ENCODE results near the gene GRIK2.

Gene GRIK2

GRCh38 chr6:101585501-101585900, 192.0 kb downstream of the GRIK2 start:
- TF ChIP-seq ZFX (IDR thresholded peaks at IDR 0.05; ENCODE audit: borderline replicate concordance) (no peak), CTCF (IDR thresholded peaks at IDR 0.05) (no peak)
- H3K27ac ChIP-seq: no peak overlapping the region

- H3K27ac ChIP-seq: no peak overlapping the region
- TF ChIP-seq CTCF (IDR thresholded peaks at IDR 0.05): no peak
- TF ChIP-seq ZFX (IDR thresholded peaks at IDR 0.05; ENCODE audit: borderline replicate concordance): no peak
These were observed 194.8 kb downstream of the GRIK2 start for GRCh38 chr6:101588343-101588742.

GRCh38 chr6:101595276-101595675, 201.8 kb downstream of the GRIK2 start:
- H3K27ac ChIP-seq: no peak overlapping the region
- no peak for TF ChIP-seq ZFX (IDR thresholded peaks at IDR 0.05; ENCODE audit: borderline replicate concordance)
- no peak for TF ChIP-seq CTCF (IDR thresholded peaks at IDR 0.05)

GRCh38 chr6:101597693-101598092, 204.2 kb downstream of the GRIK2 start:
- TF ChIP-seq ZFX (IDR thresholded peaks at IDR 0.05; ENCODE audit: borderline replicate concordance) (no peak), CTCF (IDR thresholded peaks at IDR 0.05) (no peak)
- H3K27ac ChIP-seq: no peak overlapping the region

- no peak overlapping the region for H3K27ac ChIP-seq
- TF ChIP-seq CTCF (IDR thresholded peaks at IDR 0.05): no peak
- no peak for TF ChIP-seq ZFX (IDR thresholded peaks at IDR 0.05; ENCODE audit: borderline replicate concordance)
These were observed 211.9 kb downstream of the GRIK2 start for GRCh38 chr6:101605426-101605825.

- no peak overlapping the region for H3K27ac ChIP-seq
- no peak for TF ChIP-seq CTCF (IDR thresholded peaks at IDR 0.05)
- TF ChIP-seq ZFX (IDR thresholded peaks at IDR 0.05; ENCODE audit: borderline replicate concordance): no peak
These were observed 212.4 kb downstream of the GRIK2 start for GRCh38 chr6:101605874-101606273.

- TF ChIP-seq CTCF (IDR thresholded peaks at IDR 0.05) (no peak), ZFX (IDR thresholded peaks at IDR 0.05; ENCODE audit: borderline replicate concordance) (no peak)
These were observed 213.7 kb downstream of the GRIK2 start for GRCh38 chr6:101607111-101607690.

More at GRCh38 chr6:101607111-101607690, 213.7 kb downstream of the GRIK2 start:
- no peak overlapping the region for H3K27ac ChIP-seq
